ENCODE data around the gene ATAD3A.

ATAD3A gene

DNA sequence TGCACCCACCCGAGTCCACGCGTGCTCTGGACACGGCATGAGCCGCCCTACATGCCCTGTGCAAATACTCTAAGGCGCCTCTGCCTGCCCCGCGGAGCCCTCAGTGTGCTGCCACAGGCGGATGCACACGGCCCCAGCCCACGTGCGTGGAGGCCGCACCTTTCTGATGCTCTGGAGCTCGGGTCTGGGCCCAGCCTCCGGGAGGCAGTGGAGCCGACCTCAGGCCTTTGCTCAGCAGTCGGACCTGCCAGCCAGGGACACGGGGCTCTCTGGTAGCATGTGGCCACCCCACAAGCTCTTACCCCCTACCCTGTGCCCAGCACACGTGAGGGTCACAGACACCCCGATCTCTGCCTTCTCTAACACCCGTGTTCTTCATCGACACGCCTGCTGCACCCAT is 26.4 kb downstream of the ATAD3A start:
- DNase-seq (ENCODE audit: low read depth in 3 of 3, low spot score in 1 of 3): no peak

DNA sequence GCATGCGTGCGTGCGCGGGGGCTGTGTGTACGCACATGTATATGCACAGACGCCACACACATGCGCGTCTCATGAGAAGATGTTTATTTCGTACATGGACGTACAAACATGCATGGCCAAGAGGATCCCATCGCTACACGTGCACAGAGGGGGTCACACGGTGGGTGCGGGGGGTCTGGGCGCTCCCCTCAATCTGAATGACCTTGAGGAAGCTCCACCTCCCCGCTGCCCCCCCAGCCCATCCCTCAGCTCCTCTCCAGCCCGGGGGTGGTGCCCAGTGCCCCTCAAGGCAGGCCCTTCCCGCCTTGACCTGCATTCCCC is 27.0 kb downstream of the ATAD3A start:
- DNase-seq (ENCODE audit: low read depth in 3 of 3, low spot score in 1 of 3): no peak

DNA sequence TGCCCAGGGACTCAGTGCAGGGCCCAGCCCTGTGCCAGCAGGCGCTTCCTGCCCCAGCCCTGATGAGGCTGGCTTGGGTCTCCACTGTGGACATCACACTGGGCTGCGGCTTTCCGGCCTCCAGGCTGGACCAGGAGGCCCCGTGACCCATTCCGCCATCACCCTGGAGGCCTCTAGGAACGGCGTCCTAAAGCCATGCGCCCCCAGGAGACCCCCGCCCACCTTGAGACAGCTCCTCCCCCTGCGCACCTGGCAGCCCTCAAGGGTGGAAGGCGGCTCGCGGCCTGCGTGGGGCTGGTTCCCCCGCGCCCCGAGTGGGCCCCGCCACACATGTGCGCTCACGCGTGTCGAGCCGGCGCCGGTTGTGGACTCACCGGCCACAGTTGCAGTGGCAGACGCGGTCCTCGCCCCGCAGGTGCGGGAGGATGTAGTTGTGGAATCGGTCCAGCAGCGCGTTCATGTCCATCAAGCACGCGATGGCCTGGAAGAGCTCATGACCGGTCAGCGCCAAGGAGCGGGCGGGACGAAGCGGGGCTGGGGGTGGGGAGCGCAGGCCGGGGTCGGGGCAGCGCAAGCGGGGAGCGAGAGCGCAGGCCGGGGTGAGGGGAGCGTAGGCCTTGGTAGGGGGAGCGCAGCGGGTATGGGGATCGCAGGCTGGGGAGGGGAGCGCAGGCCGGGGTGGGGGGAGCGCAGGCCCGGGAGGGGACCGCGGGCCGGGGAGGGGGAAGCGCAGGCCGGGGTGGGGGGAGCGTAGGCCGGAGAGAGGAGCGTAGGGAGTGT is 27.5 kb downstream of the ATAD3A start:
- no peak for DNase-seq (ENCODE audit: low read depth in 3 of 3, low spot score in 1 of 3)

DNA sequence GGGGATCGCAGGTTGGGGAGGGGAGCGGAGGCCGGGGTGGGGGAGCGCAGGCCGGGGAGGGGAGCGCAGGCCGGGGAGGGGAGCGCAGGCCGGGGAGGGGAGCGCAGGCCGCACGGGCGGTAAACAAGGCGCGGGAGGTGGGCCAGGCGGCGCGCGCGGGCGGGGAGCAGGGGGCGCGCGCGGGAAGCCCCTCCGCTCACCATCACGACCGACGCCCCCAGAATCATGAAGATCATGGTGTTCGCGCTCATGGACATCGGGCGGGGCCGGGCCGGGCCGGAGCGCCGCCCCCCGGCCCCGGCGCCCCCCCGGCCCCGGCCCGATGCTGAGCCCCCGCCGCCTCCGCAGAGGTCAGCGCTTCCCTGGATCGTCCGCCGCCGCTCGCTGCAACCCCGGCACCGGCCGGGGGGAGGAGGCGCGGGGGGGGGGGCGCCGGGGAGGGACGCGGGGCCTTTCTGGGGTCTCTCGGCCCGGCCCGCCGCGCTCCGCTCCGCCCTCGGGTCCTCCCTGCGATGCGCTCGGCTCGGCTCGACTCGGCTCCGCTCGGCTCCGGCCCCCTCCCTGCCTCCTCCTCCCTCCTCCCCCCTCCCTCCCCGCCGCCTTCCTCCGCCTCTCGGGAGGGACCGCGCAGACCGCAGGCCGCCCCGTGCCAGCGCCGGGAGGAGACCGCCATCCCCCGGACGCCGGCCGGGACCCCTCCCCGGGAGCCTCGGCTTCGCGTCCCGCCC is 28.3 kb downstream of the ATAD3A start, which contains the start of gene TMEM240:
TMEM240 (minus strand) TSS at position 535 of the 728 bp plus-strand sequence; CDS start at position 257, 278 bp downstream.
- DNase-seq (ENCODE audit: low read depth in 3 of 3, low spot score in 1 of 3): peak in 2 of 3 donors; percentile 31 to 38

DNA sequence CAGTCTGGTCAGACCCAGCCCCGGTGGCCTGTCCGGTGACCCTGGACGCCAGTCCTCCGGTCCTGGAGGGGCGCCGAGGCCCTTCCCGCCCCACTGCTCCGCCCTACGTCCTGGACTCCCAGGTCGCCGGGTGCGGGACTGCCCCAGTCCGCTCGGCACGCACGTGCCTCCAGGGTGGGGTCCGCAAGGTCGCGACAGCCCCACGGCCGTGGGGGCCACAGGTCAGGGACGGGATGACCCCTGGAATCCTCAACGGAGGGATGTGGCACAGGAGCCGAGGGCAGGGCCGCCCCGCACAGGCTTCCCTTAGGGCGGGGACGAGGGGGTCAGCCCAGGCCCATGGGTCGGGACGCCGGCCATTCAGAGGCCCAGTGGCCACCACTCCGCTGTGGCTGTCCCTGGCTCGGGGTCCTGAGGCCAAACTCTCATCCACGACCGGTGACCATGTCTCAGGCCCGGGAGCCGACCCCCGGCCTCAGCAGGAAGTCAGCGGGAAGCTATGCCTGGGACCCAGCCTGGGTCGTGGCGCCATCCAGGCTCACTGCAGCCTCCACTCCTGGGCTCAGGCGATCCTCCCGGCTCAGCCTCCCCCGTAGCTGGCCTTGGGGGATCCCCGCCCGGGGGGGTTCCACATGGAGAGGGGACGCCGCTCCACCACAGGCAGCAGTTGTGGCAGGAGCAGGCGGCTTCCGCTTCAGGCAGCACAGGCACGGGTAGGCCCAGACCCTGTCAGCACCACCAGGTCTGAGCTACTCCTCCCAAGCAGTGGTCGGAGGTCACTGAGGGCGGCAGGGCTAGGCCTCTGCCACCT is 29.1 kb downstream of the ATAD3A start:
- no peak for DNase-seq (ENCODE audit: low read depth in 3 of 3, low spot score in 1 of 3)

DNA sequence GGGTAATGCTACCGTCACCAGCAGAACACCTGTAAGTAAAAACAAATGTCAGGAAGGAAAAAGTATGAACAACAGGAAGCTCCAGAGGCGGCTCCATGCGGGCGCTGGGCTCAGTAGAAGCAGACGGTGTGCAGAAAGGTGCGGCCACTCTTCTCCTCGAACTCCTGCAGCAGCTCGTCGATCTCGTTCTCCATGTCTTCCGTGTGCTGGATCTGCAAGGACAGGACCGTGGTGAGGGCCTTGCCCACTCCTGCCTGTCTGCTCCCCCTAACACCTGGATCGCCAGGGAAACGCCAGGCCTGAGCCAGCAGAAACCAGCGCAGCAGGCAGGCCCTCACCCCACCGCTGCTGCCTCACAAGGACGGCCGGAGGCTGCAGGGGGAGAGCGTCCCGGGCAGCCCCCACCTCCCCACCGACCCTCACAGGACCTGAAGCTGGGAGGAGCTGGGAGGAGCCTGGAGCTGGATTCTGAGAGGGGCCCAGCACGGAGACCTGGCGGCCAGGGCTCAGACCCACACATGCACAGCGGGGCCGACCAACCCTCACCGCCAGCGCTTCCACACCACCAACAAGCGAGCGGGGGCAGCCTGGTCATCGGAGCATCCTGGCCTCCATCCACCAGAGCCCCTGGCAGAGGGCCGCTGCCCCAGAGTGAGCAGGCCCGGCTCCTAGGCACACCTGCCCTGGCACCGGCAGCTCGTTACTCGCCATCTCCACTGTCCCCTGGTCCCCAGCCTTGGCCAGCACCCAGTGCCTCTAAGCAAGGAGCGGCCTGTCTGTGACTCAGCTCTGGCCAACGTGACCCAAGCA is 30.2 kb downstream of the ATAD3A start:
- no peak for DNase-seq (ENCODE audit: low read depth in 3 of 3, low spot score in 1 of 3)

DNA sequence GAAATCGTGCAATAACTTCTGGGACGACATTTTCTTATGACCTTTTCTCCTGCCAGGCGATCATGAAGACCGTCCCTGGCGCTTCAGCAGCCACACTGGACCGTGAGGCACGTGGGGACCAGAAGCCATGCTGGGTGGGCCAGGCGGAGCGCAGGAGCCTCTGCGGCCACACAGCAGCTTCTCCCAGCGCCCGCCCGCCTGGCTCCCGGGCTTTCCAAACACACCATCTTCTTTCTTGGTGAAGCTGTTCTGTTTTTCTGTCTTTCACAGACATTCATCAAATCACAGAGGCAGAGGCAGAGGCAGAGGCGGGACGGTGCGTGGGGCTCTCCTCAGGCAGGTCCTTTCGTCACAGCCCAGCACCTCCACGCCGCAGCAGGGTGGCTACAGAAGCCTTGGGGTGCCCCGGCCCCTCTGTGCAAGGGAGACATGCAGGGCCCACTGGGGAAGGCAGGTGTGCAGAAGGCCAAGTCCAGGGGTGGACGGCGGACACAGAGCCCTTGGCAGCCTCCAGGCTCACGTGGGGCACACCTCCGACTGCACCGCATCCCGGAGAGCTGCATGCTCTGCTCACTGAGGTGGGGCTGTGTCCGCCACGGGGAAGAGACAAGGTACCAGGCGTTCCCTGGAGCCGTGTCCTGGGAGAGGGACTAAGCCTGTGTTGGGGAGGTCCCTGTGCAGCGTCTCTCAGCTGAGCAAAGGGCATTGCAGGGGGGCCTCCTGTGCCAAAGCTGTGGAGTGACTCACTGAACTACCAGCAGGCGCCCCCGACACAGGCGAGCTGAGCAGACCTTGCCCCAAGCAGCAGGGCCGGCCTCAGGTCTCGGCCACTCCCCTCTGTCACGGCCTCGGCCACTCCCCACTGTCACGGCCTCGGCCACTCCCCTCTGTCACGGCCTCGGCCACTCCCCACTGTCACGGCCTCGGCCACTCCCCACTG is 31.1 kb downstream of the ATAD3A start:
- no peak for DNase-seq (ENCODE audit: low read depth in 3 of 3, low spot score in 1 of 3)

DNA sequence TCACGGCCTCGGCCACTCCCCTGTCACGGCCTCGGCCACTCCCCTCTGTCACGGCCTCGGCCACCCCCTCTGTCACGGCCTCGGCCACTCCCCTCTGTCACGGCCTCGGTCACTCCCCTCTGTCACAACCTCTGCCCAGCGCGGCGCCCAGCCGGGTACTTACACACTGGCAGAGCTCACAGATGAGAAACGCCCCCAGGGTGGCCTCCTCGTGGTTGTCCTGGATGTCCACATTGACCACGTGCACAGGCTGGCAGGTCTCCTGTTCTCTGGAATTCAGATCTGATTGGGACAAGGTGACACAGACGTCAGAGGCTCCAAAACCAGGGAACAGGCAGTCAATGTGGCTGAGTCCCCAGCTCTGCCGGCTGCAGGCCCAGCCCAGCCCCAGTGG is 31.7 kb downstream of the ATAD3A start:
- DNase-seq (ENCODE audit: low read depth in 3 of 3, low spot score in 1 of 3): no peak

DNA sequence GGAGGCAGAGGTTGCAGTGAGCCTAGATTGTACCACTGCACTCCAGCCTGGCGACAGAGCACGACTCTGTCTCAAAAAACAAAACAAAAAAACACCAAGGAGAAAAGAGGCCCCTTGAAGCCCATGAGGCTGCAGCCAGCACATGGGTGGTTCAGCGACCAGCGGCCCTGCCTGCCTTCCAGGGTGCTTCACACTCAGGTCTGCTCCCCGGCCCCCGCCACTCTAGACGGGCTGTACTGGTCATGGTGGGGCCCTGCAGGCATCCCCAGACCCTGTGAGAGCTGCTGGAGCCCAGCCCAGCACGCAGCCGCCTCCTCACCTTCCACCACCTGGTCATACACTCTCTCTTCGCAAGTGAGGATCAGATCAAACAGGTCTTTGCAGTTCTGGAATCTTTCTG is 32.6 kb downstream of the ATAD3A start:
- no peak for DNase-seq (ENCODE audit: low read depth in 3 of 3, low spot score in 1 of 3)

DNA sequence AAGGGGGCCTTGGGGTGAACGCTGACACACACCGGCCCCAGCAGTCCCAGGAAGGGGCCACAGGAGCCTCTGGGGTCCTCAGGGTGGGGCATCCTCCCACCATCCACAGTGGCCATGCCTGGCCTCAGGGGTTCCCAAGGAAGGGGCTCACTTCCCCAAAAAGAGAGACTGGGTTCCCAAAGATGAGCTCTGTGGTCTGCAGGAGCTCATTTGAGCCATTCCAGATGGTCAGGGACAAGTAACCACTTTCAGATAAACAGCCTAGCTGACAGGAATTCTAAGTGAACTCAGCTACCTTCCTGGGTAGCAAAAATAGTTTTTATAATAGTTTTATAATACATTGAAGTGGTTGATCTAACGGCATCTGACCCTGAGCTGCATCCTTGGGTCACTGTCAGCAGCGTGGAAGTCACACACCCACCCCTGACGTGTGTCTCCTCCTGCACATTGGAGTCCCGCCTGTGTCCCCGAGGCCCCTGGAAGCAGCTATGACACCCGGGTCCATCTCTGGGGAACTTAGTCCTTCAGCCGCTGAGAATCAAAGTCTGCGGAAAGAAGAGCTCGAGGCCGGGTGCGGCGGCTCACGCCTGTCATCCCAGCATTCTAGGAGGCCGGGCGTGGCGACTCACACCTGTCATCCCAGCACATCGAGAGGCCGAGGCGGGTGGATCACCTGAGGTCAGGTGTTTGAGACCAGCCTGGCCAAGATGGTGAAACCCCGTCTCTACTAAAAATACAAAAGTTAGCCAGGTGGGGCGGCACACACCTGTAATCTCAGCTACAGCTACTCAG is 34.2 kb downstream of the ATAD3A start:
- no peak for DNase-seq (ENCODE audit: low read depth in 3 of 3, low spot score in 1 of 3)

DNA sequence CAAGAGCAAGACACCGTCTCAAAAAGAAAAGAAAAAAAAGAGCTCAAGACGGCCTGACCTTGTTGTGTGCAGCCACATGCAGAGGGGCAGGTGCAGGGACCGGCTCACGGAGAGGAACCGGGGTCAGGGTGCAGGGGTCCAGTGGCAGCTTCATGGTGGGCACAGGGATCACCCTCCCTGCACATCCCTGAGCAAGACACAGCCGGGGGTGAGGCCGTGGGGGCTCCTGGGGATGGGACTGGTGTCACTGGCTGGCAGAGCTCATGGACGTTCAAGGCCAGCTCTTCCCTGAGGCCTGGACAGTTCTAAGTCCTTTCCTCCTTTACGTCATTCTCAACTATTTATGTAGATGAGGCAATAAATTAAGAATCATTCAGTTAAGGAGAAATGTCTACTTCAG is 35.0 kb downstream of the ATAD3A start:
- DNase-seq (ENCODE audit: low read depth in 3 of 3, low spot score in 1 of 3): no peak

DNA sequence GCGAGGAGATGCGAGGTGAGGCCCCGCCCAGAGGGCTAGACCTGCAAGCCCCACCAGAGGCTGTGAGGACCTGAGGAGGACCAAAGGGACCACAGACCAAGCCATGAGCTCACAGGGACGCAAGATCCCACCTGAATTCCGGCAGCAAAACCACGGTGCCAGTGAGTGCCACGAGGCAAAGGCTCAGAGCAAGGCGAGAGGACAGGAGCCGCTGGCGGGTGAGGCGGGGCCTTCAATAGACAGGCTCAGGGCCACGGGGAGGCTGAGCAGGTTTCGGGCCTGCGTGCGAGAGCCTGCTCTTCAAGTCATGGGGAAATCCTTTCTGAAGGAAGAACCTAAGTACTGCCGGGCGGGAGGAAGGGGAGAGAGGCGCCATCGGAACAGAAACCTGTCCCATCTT is 35.5 kb downstream of the ATAD3A start:
- no peak for DNase-seq (ENCODE audit: low read depth in 3 of 3, low spot score in 1 of 3)

DNA sequence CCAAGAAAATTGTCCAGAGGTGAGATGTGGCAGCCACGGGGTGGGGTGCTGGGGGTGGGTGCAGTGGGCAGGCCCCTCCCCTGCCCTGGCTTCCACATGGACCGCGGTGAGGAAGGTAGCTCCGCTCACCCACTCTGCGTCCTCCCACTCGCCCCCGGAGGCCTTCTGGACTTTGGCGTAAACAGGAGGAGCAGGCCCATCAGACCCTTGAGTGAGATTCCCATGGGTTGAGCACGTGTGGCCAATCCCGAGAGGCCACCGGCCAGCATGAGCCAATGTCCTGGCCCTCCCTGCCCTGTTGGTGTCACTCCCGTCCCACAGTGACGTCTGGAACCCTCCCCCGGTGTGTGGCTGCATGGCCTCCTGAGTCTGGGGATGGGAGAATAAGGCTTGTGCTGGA is 36.6 kb downstream of the ATAD3A start:
- DNase-seq (ENCODE audit: low read depth in 3 of 3, low spot score in 1 of 3): no peak

DNA sequence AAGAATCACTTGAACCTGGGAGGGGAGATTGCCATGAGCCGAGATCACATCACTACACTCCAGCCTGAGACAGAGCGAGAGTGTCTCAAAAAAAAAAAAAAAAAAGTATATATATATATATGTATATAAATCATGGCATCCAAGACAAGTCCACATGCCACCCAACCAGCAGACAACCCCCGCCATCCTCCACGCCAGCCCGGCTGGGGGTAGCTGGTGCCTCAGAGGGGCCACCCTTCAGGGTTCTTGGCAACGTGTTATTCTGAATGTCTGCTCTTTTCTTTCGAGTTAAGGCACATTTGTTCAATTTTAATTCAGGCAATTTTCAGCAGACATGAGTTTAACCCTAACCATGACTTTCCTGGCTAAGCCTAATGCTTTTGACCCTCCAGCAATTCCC is 38.1 kb downstream of the ATAD3A start:
- DNase-seq (ENCODE audit: low read depth in 3 of 3, low spot score in 1 of 3): no peak

DNA sequence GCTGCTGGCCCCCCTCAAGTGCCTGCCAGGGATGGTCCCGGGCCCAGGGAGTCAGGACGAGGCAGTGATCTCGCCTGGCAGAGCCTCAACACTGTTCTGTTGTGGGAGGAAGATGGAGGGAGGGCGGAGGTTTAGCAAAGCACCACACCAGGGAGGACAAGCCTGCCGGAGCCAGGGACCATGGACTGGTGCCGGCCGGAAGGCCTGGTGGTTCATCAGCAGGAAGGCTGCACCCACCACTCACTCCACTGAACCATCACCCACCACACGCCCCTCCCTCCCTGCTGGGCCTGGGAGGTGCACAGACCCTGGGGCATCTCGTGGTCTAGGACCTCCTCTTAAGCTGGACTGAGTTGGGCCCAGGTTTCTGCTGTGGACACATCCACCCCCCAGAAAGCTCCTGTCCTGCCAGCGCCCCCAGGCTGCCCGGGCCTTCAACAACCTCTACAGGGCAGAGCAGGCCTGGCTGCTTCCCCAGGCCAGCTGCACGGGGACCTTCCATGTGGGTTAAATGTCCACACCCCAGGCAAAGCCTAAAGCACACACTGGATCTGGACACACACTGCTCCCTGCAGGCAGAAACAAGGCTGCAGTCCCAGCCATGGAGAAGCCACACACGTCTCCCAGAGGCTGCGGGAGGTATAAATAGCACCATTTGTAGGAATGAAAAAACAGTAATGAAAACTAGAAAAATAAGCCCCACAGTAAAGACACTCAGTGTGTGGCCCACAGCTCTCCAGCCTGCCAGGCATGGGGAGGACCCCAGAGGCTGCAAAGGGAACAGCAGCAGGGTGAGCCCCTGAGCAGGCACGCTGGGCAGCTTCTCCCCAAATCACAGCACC is 38.9 kb downstream of the ATAD3A start:
- DNase-seq (ENCODE audit: low read depth in 3 of 3, low spot score in 1 of 3): no peak

DNA sequence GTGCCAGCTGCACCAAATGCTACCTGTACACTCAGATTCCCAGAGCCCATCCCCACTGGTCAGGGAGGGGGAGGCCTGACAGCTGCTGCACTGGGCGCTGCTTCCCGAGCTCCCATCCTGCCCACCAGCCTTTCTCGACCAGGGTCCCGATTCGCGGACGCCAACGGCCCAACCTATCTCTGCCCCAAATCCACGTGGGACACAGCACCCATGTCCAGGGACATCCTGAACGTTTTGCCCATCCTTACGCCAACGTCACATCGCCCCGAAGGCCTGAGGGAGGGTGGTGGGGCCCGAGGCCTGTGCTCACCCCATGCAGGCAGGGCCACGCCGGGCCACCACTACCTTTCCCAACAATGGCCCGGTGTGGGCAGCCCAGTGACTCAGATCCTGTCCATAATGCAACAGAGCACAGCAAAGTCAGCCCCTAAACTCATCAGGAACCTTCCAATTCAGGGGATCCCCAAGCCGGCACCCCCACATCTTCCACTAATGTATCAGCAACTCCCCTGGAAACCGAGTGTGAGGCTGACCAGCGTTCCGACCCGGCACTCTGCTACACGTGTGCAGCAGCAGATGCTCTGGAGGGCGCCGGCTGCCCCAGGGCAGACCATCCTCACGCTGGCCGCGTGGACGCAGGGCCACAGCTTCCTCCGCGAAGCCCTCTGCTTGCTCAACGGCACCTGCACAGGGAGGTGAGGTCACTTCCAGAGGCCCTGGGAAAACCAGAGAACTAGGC is 39.7 kb downstream of the ATAD3A start:
- DNase-seq (ENCODE audit: low read depth in 3 of 3, low spot score in 1 of 3): no peak

DNA sequence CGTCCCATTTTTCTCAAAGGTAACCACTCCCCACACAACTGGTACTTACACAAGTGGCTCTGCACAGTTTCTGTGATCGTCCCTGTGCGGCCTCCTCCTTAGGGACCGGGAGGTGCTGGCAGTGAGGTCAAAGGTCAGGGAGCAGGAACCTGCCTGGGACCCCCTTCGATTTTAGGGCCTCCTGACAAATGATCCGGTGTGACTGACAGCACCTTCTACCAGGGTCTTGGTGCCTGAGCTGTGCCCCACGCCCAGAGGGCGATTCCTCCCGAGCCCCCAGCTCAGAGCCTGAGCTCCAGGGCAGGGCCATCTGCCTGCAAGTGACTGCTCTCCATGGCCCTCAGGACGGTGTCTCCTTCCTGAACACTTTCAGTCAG is 40.3 kb downstream of the ATAD3A start:
- no peak for DNase-seq (ENCODE audit: low read depth in 3 of 3, low spot score in 1 of 3)

Measured in stimulated activated CD4-positive, alpha-beta T cell treated with anti-CD3 and anti-CD28 coated beads, TNF-alpha, amount 100 ng/mL, for 1 hour (primary cell).